ENCODE measurements around the gene CYP1A2.

CYP1A2 gene

DNA sequence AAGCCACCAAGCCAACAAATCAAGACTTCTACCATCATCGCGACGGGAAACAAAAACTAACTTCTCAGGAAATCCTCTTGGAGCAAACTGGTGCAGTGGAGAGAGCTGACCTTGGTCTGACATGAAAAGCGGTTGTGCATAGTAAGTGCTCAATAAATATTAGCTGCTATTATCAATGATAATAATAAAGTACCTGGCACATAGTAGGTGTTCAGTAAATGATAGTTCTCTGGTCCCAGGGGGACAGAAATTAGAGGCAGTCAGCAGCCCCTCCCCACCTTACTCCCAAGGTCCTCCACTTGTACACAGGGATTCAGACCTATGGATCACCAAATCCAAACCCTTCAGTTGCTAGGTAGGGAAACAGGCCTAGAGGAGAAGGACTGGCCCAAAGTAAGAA is 27.2 kb downstream of the CYP1A2 start:
- CTCF ChIA-PET = interaction anchor here (1.1 to 31.5 kb wide), 7 partner anchors 4 to 175 kb away, joined by 3 to 1027 read pairs (median 126); partner anchors contain the start of genes CSK and ULK3
- Histone ChIP-seq H3K4me3 (ENCODE audit: control insufficient read depth in 1 of 7, extremely low read depth in 1 of 7, insufficient read depth in 4 of 7, low read depth in 2 of 7, low read length in 6 of 7) (no peak overlapping the region), H3K9me3 (ENCODE audit: control extremely low read depth in 1 of 5, control insufficient read depth in 4 of 5, insufficient read depth in 2 of 5, low read depth in 1 of 5, low read length in 4 of 5) (no peaks in the 10 kb centered on the region), H3K27ac (ENCODE audit: insufficient read depth in 1 of 2, low read depth in 1 of 2, low read length in 2 of 2, poor library complexity in 1 of 2, severe bottlenecking in 2 of 2) (peak overlapping the region; percentile 30 to 54), H3K36me3 (ENCODE audit: control insufficient read depth in 4 of 4, insufficient read depth in 4 of 4, low read length in 3 of 4) (no peaks in the 10 kb centered on the region), H3K4me1 (ENCODE audit: control extremely low read depth in 1 of 4, control insufficient read depth in 4 of 4, insufficient read depth in 4 of 4, low read length in 3 of 4) (peaks cover 31 to 90% (median 77%) of the 10 kb centered on the region in 4 experiments), H3K27me3 (replicated peaks in 2 of 5; ENCODE audit: control insufficient read depth in 4 of 5, insufficient read depth in 5 of 5, low read length in 4 of 5) (no peaks in the 10 kb centered on the region)
- POLR2A ChIA-PET = interaction anchor here (1.2 to 4.6 kb wide), 2 partner anchors 11 to 15 kb away, joined by 3 to 29 read pairs; no protein-coding TSS in a partner anchor
- DNase-seq = no peak
- no CpG with 5 or more reads among the region's 4 CpGs for WGBS (ENCODE audit: insufficient coverage)

DNA sequence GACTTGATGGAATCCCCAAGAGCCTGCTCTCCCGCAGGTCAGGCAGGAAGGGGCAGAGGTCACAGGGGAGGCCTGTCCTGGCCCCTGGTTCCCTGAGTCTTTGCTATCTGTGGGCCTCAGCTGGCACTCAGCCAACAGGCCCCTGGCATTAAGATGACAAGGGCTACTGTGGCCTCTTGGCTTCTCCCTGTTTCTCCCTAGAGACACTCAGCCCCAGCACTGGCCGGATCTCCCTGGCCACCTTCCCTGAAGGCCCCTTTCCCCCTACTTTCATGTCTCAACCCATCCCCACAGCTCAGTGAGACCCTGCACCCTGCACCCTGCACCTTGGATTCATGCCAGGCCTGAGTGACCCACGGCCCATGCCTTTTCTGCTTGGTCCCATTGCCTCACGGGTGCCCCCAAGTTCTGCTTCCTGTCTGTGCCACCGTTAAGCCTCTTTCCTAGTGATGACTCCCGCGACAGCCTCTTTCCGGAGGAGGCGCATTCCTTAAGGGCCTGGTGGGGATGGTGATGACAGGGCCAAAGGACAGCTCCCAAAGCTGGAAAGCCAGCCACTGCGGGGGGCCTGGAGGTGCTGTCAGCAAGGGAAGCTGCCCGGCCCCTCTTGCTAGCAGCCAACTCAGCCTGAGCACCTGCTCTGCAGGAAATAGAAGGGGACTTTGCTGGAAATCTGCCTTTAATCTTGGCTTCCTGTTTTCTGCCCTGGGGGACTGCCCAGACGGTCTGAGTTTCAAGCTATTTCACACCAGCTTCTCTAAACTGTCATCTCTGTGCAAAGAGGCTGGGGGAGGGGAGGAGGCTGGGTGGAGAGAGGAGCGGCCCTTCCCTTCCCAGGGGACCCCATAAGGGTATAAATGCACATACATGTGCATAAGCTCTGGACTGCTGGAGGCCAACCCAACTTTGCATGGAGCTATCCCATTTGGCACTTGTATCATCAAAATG is 28.4 kb downstream of the CYP1A2 start:
- Histone ChIP-seq H3K4me3 (ENCODE audit: control insufficient read depth in 1 of 7, extremely low read depth in 1 of 7, insufficient read depth in 4 of 7, low read depth in 2 of 7, low read length in 6 of 7) (peak overlapping the region in 4 of 7 experiments; percentile 32 to 54 (median 39)), H3K27me3 (replicated peaks in 2 of 5; ENCODE audit: control insufficient read depth in 4 of 5, insufficient read depth in 5 of 5, low read length in 4 of 5) (no peaks in the 10 kb centered on the region), H3K27ac (ENCODE audit: insufficient read depth in 1 of 2, low read depth in 1 of 2, low read length in 2 of 2, poor library complexity in 1 of 2, severe bottlenecking in 2 of 2) (peak overlapping the region; percentile 58 to 77), H3K4me1 (ENCODE audit: control extremely low read depth in 1 of 4, control insufficient read depth in 4 of 4, insufficient read depth in 4 of 4, low read length in 3 of 4) (peaks cover 31 to 89% (median 77%) of the 10 kb centered on the region in 4 experiments), H3K36me3 (ENCODE audit: control insufficient read depth in 4 of 4, insufficient read depth in 4 of 4, low read length in 3 of 4) (no peaks in the 10 kb centered on the region), H3K9me3 (ENCODE audit: control extremely low read depth in 1 of 5, control insufficient read depth in 4 of 5, insufficient read depth in 2 of 5, low read depth in 1 of 5, low read length in 4 of 5) (no peaks in the 10 kb centered on the region)
- ChIA-PET CTCF (interaction anchor here (0.8 to 31.5 kb wide), 11 partner anchors 5 to 218 kb away, joined by 3 to 1027 read pairs (median 5); partner anchors contain the start of genes SCAMP5 and ULK3), POLR2A (interaction anchor here (1.0 to 4.6 kb wide), 5 partner anchors 10 to 91 kb away, joined by 3 to 29 read pairs (median 5); no protein-coding TSS in a partner anchor)
- peak; percentile 77 to 93 (median 92) for DNase-seq
- 7% methylated on average over 10 of the region's 13 CpGs for WGBS (ENCODE audit: insufficient coverage)

GRCh38 chr15:74777769-74778598 is 29.3 kb downstream of the CYP1A2 start:
- Histone ChIP-seq H3K9me3 (ENCODE audit: control extremely low read depth in 1 of 5, control insufficient read depth in 4 of 5, insufficient read depth in 2 of 5, low read depth in 1 of 5, low read length in 4 of 5) (no peaks in the 10 kb centered on the region), H3K4me3 (ENCODE audit: control insufficient read depth in 1 of 7, extremely low read depth in 1 of 7, insufficient read depth in 4 of 7, low read depth in 2 of 7, low read length in 6 of 7) (peak overlapping the region in 4 of 7 experiments; percentile 0 to 42 (median 32)), H3K36me3 (ENCODE audit: control insufficient read depth in 4 of 4, insufficient read depth in 4 of 4, low read length in 3 of 4) (no peaks in the 10 kb centered on the region), H3K4me1 (ENCODE audit: control extremely low read depth in 1 of 4, control insufficient read depth in 4 of 4, insufficient read depth in 4 of 4, low read length in 3 of 4) (peaks cover 31 to 88% (median 81%) of the 10 kb centered on the region in 4 experiments), H3K27ac (ENCODE audit: insufficient read depth in 1 of 2, low read depth in 1 of 2, low read length in 2 of 2, poor library complexity in 1 of 2, severe bottlenecking in 2 of 2) (peak overlapping the region; percentile 28 to 77), H3K27me3 (replicated peaks in 2 of 5; ENCODE audit: control insufficient read depth in 4 of 5, insufficient read depth in 5 of 5, low read length in 4 of 5) (no peaks in the 10 kb centered on the region)
- WGBS (ENCODE audit: insufficient coverage) = 72% methylated on average over 6 of the region's 6 CpGs
- CTCF ChIA-PET = interaction anchor here (0.8 to 31.5 kb wide), 9 partner anchors 6 to 217 kb away, joined by 3 to 1027 read pairs (median 6); partner anchors contain the start of gene SCAMP5
- DNase-seq = no peak
- POLR2A ChIA-PET = interaction anchor here (1.0 to 4.6 kb wide), 7 partner anchors 9 to 123 kb away, joined by 3 to 29 read pairs (median 4); no protein-coding TSS in a partner anchor

DNA sequence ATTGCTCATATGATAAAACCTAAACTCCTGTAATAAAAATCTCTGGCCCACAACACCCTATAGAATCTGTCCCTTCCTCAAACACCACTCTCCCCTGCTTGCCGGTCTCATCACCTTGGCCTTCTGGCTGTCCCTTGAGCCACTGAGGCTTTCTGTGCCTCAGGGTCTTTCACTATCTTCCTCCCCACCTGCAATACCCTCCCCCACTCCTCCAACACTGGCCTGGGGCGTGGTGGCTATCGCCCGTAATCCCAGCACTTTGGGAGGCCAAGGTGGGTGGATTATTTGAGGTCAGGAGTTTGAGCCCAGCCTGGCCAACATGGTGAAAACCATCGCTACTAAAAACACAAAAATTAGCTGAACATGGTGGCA is 29.9 kb downstream of the CYP1A2 start:
- CTCF ChIA-PET = interaction anchor here (1.8 to 31.5 kb wide), 6 partner anchors 7 to 217 kb away, joined by 5 to 1027 read pairs (median 67); partner anchors contain the start of gene SCAMP5
- no peaks in the 10 kb centered on the region for H3K27me3 ChIP-seq (replicated peaks in 2 of 5; ENCODE audit: control insufficient read depth in 4 of 5, insufficient read depth in 5 of 5, low read length in 4 of 5)
- no peaks in the 10 kb centered on the region for H3K9me3 ChIP-seq (ENCODE audit: control extremely low read depth in 1 of 5, control insufficient read depth in 4 of 5, insufficient read depth in 2 of 5, low read depth in 1 of 5, low read length in 4 of 5)
- peaks cover 31 to 90% (median 86%) of the 10 kb centered on the region in 4 experiments for H3K4me1 ChIP-seq (ENCODE audit: control extremely low read depth in 1 of 4, control insufficient read depth in 4 of 4, insufficient read depth in 4 of 4, low read length in 3 of 4)
- POLR2A ChIA-PET = interaction anchor here (1.0 to 4.6 kb wide), 4 partner anchors 9 to 123 kb away, joined by 3 to 29 read pairs (median 4); no protein-coding TSS in a partner anchor
- DNase-seq = no peak
- peak overlapping the region; percentile 28 to 77 for H3K27ac ChIP-seq (ENCODE audit: insufficient read depth in 1 of 2, low read depth in 1 of 2, low read length in 2 of 2, poor library complexity in 1 of 2, severe bottlenecking in 2 of 2)
- peak overlapping the region in 2 of 7 experiments; percentile 10 to 24 for H3K4me3 ChIP-seq (ENCODE audit: control insufficient read depth in 1 of 7, extremely low read depth in 1 of 7, insufficient read depth in 4 of 7, low read depth in 2 of 7, low read length in 6 of 7)
- WGBS (ENCODE audit: insufficient coverage) = 92% methylated on average over 5 of the region's 5 CpGs
- H3K36me3 ChIP-seq (ENCODE audit: control insufficient read depth in 4 of 4, insufficient read depth in 4 of 4, low read length in 3 of 4) = peaks cover 0 to 1% (median 0%) of the 10 kb centered on the region in 4 experiments

DNA sequence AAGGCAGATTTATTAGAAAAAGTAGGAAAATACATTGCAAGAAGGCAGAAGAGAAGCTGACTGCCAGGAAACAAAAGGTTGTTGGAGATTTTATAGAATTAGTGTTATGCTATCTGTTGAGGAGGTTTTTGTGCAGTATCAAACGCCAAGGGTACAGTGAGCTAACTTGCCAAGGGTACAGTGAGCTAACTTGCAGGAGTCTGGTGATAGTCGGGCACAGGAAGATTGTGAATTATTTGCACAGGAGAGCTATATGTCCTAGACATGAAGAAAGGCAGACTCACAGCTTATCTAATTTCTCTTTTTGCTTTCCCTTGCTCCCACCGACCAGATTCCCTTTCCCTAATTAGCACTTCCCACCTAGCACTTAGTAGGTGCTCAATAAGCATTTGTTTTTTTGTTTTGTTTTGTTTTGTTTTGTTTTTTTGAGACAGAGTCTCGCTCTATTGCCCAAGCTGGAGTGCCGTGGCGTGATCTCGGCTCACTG is 30.6 kb downstream of the CYP1A2 start:
- Histone ChIP-seq H3K9me3 (ENCODE audit: control extremely low read depth in 1 of 5, control insufficient read depth in 4 of 5, insufficient read depth in 2 of 5, low read depth in 1 of 5, low read length in 4 of 5) (no peaks in the 10 kb centered on the region), H3K4me1 (ENCODE audit: control extremely low read depth in 1 of 4, control insufficient read depth in 4 of 4, insufficient read depth in 4 of 4, low read length in 3 of 4) (peaks cover 31 to 90% (median 89%) of the 10 kb centered on the region in 4 experiments), H3K36me3 (ENCODE audit: control insufficient read depth in 4 of 4, insufficient read depth in 4 of 4, low read length in 3 of 4) (peaks cover 0 to 8% (median 0%) of the 10 kb centered on the region in 4 experiments), H3K27ac (ENCODE audit: insufficient read depth in 1 of 2, low read depth in 1 of 2, low read length in 2 of 2, poor library complexity in 1 of 2, severe bottlenecking in 2 of 2) (peak overlapping the region; percentile 5 to 77), H3K4me3 (ENCODE audit: control insufficient read depth in 1 of 7, extremely low read depth in 1 of 7, insufficient read depth in 4 of 7, low read depth in 2 of 7, low read length in 6 of 7) (no peak overlapping the region), H3K27me3 (replicated peaks in 2 of 5; ENCODE audit: control insufficient read depth in 4 of 5, insufficient read depth in 5 of 5, low read length in 4 of 5) (no peaks in the 10 kb centered on the region)
- DNase-seq = no peak
- ChIA-PET CTCF (interaction anchor here (0.9 to 31.5 kb wide), 6 partner anchors 8 to 171 kb away, joined by 3 to 1027 read pairs (median 64); no protein-coding TSS in a partner anchor), POLR2A (interaction anchor here (0.6 to 1.2 kb wide), 3 partner anchors 11 to 122 kb away, joined by 3 to 4 read pairs (median 3); no protein-coding TSS in a partner anchor)
- 54% methylated on average over 2 of the region's 7 CpGs for WGBS (ENCODE audit: insufficient coverage)

Data from common myeloid progenitor, CD34-positive (primary cell).